ENCODE data around the gene VSX2. TPM values are rescaled to one million over a fixed set of nuclear protein-coding genes. Genes with fewer than 3 reads are reported as not detected.

Gene VSX2
- total RNA-seq (not detected), polyA plus RNA-seq (not detected)

DNA sequence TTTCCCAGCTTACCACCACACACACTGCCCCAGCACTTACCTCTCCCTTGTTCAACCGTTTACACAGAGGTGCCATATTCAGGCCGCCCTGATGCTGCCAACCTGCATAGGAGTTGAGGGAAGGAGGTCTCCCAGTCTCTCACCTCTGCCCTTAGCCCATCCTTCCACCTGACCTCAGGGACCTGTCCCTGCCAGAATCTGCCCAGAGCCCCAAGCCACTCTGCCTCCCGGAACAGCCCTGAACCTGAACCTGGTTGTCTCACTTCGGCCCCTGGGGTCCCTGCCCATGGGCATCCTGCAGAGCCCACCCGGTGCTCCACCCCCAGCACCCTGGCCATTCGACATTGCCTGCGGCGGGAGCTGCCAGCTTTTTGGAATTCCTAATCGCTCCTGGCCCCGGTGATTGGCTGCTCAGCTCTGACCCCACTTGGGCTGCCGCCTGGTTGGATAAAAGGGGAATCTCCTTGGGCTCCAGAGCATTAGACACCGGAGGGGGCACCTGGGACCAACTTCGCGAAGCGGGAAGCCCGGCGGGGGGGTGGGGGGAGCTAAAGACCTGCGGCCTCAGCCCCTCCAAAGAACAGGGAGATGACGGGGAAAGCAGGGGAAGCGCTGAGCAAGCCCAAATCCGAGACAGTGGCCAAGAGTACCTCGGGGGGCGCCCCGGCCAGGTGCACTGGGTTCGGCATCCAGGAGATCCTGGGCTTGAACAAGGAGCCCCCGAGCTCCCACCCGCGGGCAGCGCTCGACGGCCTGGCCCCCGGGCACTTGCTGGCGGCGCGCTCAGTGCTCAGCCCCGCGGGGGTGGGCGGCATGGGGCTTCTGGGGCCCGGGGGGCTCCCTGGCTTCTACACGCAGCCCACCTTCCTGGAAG, at the start of gene VSX2:
Gene VSX2, plus strand, starts transcription at position 476 of the 874 bp plus-strand sequence. Its CDS starts 113 bp downstream, at position 589.
- Histone ChIP-seq H3K4me1 (ENCODE audit: insufficient read depth, low read length) (peaks cover 20% of the 10 kb centered on the region), H3K36me3 (ENCODE audit: insufficient read depth, low read length) (no peaks in the 10 kb centered on the region), H3K4me3 (ENCODE audit: low read length in 2 of 2) (no peak within 1 kb of the TSS), H3K9me3 (ENCODE audit: control insufficient read depth in 1 of 2, low read length in 2 of 2) (no peaks in the 10 kb centered on the region), H3K27me3 (ENCODE audit: insufficient read depth, low read length) (peaks cover 52% of the 10 kb centered on the region), H3K27ac (ENCODE audit: low read depth, low read length) (no peak within 1 kb of the TSS)
- Mint-ChIP-seq H3K27me3 (peaks cover 49 to 63% of the 10 kb centered on the region in 2 donors), H3K4me1 (peaks cover 10 to 35% (median 19%) of the 10 kb centered on the region in 4 donors), H3K9me3 (peaks cover 0 to under 1% (median 0%) of the 10 kb centered on the region in 8 donors), H3K27ac (no peak within 1 kb of the TSS), H3K4me3 (peak within 1 kb of the TSS in 7 of 8 donors; percentile 43 to 82 (median 61)), H3K36me3 (no peaks in the 10 kb centered on the region)
- CTCF ChIA-PET (ENCODE audit: partially characterized antibody) = interaction anchor here (1.7 kb wide), 1 partner anchor 13 kb away, joined by 4 read pairs; no protein-coding TSS in a partner anchor
- POLR2A ChIA-PET (ENCODE audit: partially characterized antibody) = no interaction called here
- DNase-seq = no peak
- intact Hi-C loops (cut with micrococcal nuclease) = no loop called here

GRCh38 chr14:74190927-74191575, 48.2 kb upstream of the VSX2 start:
- H3K36me3 Mint-ChIP-seq = peaks cover 7 to 8% of the 10 kb centered on the region in 2 donors
- H3K27me3 Mint-ChIP-seq = no peaks in the 10 kb centered on the region
- no peak overlapping the region for H3K27ac Mint-ChIP-seq
- no peaks in the 10 kb centered on the region for H3K9me3 Mint-ChIP-seq
- no peak overlapping the region for H3K27ac ChIP-seq (ENCODE audit: low read depth, low read length)
- no peak for DNase-seq
- H3K4me3 Mint-ChIP-seq = no peak overlapping the region
- intact Hi-C loops (cut with micrococcal nuclease) = no loop called here
- H3K36me3 ChIP-seq (ENCODE audit: insufficient read depth, low read length) = no peaks in the 10 kb centered on the region
- H3K4me1 Mint-ChIP-seq = peaks cover 0 to 3% (median under 1%) of the 10 kb centered on the region in 4 donors
- H3K9me3 ChIP-seq (ENCODE audit: control insufficient read depth in 1 of 2, low read length in 2 of 2) = no peaks in the 10 kb centered on the region
- no peaks in the 10 kb centered on the region for H3K4me1 ChIP-seq (ENCODE audit: insufficient read depth, low read length)
- no peaks in the 10 kb centered on the region for H3K27me3 ChIP-seq (ENCODE audit: insufficient read depth, low read length)
- POLR2A ChIA-PET (ENCODE audit: partially characterized antibody) = no interaction called here
- CTCF ChIA-PET (ENCODE audit: partially characterized antibody) = interaction anchor here (1.4 kb wide), 1 partner anchor 66 kb away, joined by 3 read pairs; no protein-coding TSS in a partner anchor
- H3K4me3 ChIP-seq (ENCODE audit: low read length in 2 of 2) = no peak overlapping the region

DNA sequence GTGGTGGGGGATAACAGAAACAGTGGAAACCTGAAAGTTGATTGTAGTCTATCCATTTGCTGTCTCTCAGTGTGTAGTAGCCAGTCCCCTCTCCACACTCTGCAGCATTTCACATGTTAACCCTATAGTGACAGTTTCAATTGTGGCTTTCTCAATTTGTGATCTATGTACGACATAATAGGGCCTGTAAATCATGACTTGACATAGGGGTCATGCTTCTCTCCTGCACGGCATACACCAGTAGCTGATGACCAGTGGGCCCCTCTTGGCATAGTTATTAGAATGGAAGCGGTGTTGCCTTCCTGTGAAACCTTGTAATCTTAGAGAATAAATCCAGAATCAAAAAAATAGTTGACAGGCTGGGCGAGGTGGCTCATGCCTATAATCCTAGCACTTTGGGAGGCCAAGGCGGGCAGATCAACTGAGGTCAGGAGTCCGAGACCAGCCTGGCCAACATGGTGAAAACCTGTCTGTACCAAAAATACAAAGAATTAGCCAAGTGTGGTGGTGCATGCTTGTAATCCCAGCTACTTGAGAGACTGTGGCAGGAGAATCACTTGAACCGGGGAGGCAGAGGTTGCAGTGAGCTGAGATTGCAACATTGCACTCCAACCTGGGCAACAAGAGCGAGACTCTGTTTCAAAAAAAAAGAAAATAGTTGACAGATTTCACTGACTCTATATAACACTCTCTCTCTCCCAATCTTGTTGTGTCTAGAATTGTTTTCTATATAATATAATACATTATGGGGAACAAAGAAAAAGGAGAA, 44.6 kb upstream of the VSX2 start:
- ChIA-PET POLR2A (ENCODE audit: partially characterized antibody) (no interaction called here), CTCF (ENCODE audit: partially characterized antibody) (interaction anchor here (1.3 kb wide), 1 partner anchor 24 kb away, joined by 3 read pairs; no protein-coding TSS in a partner anchor)
- intact Hi-C loops (cut with micrococcal nuclease) = no loop called here
- Histone ChIP-seq H3K4me3 (ENCODE audit: low read length in 2 of 2) (no peak overlapping the region), H3K9me3 (ENCODE audit: control insufficient read depth in 1 of 2, low read length in 2 of 2) (no peaks in the 10 kb centered on the region), H3K27ac (ENCODE audit: low read depth, low read length) (no peak overlapping the region), H3K4me1 (ENCODE audit: insufficient read depth, low read length) (no peaks in the 10 kb centered on the region), H3K36me3 (ENCODE audit: insufficient read depth, low read length) (peaks cover 10% of the 10 kb centered on the region), H3K27me3 (ENCODE audit: insufficient read depth, low read length) (no peaks in the 10 kb centered on the region)
- Mint-ChIP-seq H3K36me3 (peaks cover 15 to 22% of the 10 kb centered on the region in 2 donors), H3K9me3 (no peaks in the 10 kb centered on the region), H3K27ac (no peak overlapping the region), H3K4me3 (no peak overlapping the region), H3K27me3 (no peaks in the 10 kb centered on the region), H3K4me1 (peaks cover 0 to 2% (median 0%) of the 10 kb centered on the region in 4 donors)
- no peak for DNase-seq

GRCh38 chr14:74195623-74196022, 43.6 kb upstream of the VSX2 start:
- H3K27me3 Mint-ChIP-seq = no peaks in the 10 kb centered on the region
- H3K27ac Mint-ChIP-seq = no peak overlapping the region

GRCh38 chr14:74198441-74199234, 40.6 kb upstream of the VSX2 start:
- peak overlapping the region in 1 of 7 donors; percentile 18 for H3K27ac Mint-ChIP-seq
- peaks cover 30 to 43% of the 10 kb centered on the region in 2 donors for H3K36me3 Mint-ChIP-seq
- H3K9me3 ChIP-seq (ENCODE audit: control insufficient read depth in 1 of 2, low read length in 2 of 2) = no peaks in the 10 kb centered on the region
- H3K36me3 ChIP-seq (ENCODE audit: insufficient read depth, low read length) = peaks cover 15% of the 10 kb centered on the region
- no peaks in the 10 kb centered on the region for H3K4me1 Mint-ChIP-seq
- H3K27me3 Mint-ChIP-seq = no peaks in the 10 kb centered on the region
- no peaks in the 10 kb centered on the region for H3K9me3 Mint-ChIP-seq
- DNase-seq = no peak
- intact Hi-C loops (cut with micrococcal nuclease) = no loop called here
- no peak overlapping the region for H3K27ac ChIP-seq (ENCODE audit: low read depth, low read length)
- CTCF ChIA-PET (ENCODE audit: partially characterized antibody) = no interaction called here
- H3K4me3 Mint-ChIP-seq = no peak overlapping the region
- H3K4me1 ChIP-seq (ENCODE audit: insufficient read depth, low read length) = no peaks in the 10 kb centered on the region
- no peak overlapping the region for H3K4me3 ChIP-seq (ENCODE audit: low read length in 2 of 2)
- POLR2A ChIA-PET (ENCODE audit: partially characterized antibody) = no interaction called here
- no peaks in the 10 kb centered on the region for H3K27me3 ChIP-seq (ENCODE audit: insufficient read depth, low read length)

More at GRCh38 chr14:74195623-74196022, 43.6 kb upstream of the VSX2 start:
- CTCF ChIA-PET (ENCODE audit: partially characterized antibody) = interaction anchor here (1.3 kb wide), 1 partner anchor 23 kb away, joined by 3 read pairs; no protein-coding TSS in a partner anchor
- no peak overlapping the region for H3K4me3 Mint-ChIP-seq
- intact Hi-C loops (cut with micrococcal nuclease) = no loop called here
- POLR2A ChIA-PET (ENCODE audit: partially characterized antibody) = no interaction called here
- Histone ChIP-seq H3K27me3 (ENCODE audit: insufficient read depth, low read length) (no peaks in the 10 kb centered on the region), H3K4me1 (ENCODE audit: insufficient read depth, low read length) (no peaks in the 10 kb centered on the region), H3K36me3 (ENCODE audit: insufficient read depth, low read length) (peaks cover 10% of the 10 kb centered on the region), H3K9me3 (ENCODE audit: control insufficient read depth in 1 of 2, low read length in 2 of 2) (no peaks in the 10 kb centered on the region), H3K4me3 (ENCODE audit: low read length in 2 of 2) (no peak overlapping the region), H3K27ac (ENCODE audit: low read depth, low read length) (no peak overlapping the region)
- DNase-seq = no peak
- H3K36me3 Mint-ChIP-seq = peaks cover 21 to 28% of the 10 kb centered on the region in 2 donors
- peaks cover 0 to 2% (median 0%) of the 10 kb centered on the region in 4 donors for H3K4me1 Mint-ChIP-seq
- no peaks in the 10 kb centered on the region for H3K9me3 Mint-ChIP-seq

DNA sequence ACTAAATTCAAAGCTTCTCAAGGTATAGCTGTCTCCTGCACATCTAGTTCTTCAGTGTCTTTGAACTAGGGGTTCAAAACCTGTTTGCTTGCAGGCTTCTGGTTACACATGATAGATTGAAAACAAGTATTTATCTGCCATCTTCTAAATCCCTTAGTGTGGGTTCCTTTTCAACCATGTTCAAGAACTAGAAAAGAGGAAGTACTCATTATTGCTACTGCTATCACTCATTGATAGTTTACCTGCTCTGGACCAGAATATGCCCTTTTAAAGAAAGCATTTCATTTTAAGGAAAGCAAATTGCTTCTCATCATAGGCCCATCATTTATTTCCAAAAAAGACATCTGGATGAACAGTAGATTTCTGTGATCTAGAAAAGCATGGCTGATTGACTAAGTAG, 37.1 kb upstream of the VSX2 start:
- Mint-ChIP-seq H3K36me3 (peaks cover 32 to 53% of the 10 kb centered on the region in 2 donors), H3K4me1 (no peaks in the 10 kb centered on the region), H3K4me3 (no peak overlapping the region), H3K9me3 (no peaks in the 10 kb centered on the region), H3K27me3 (no peaks in the 10 kb centered on the region), H3K27ac (no peak overlapping the region)
- intact Hi-C loops (cut with micrococcal nuclease) = no loop called here
- no peak for DNase-seq
- Histone ChIP-seq H3K9me3 (ENCODE audit: control insufficient read depth in 1 of 2, low read length in 2 of 2) (no peaks in the 10 kb centered on the region), H3K27ac (ENCODE audit: low read depth, low read length) (no peak overlapping the region), H3K4me1 (ENCODE audit: insufficient read depth, low read length) (no peaks in the 10 kb centered on the region), H3K4me3 (ENCODE audit: low read length in 2 of 2) (no peak overlapping the region), H3K27me3 (ENCODE audit: insufficient read depth, low read length) (no peaks in the 10 kb centered on the region), H3K36me3 (ENCODE audit: insufficient read depth, low read length) (peaks cover 15% of the 10 kb centered on the region)
- POLR2A ChIA-PET (ENCODE audit: partially characterized antibody) = no interaction called here
- CTCF ChIA-PET (ENCODE audit: partially characterized antibody) = no interaction called here

Data from CD4-positive, alpha-beta memory T cell (primary cell).